GM10248 (cell line): ENCODE results near the gene NACAD.

ENCODE experiments used
- CTCF ChIA-PET: fragments of 300-600 bp; sonication (Branson Sonifier 250); formaldehyde crosslinking; extraction: SDS; loops from one replicate; lab custom pipeline; 2021; ENCODE audit warnings: antibody characterized with exemption; lab: Yijun Ruan, JAX
- POLR2A ChIA-PET: fragments of 350-650 bp; sonication (Branson Sonifier 250); formaldehyde crosslinking; extraction: SDS; loops from one replicate; lab custom pipeline; 2020; ENCODE audit warnings: antibody characterized with exemption; lab: Yijun Ruan, JAX
- DNase-seq: peaks from one replicate; pipeline ENCODE4 v3.0.0; 2012; ENCODE audit errors: extremely low spot score
- CTCF ChIP-seq: IDR thresholded peaks from 2 replicates; pipeline ENCODE4 v1.5.1; 2012; ENCODE audit warnings: mild to moderate bottlenecking, low read depth; ENCODE audit errors: extremely low read depth, missing control alignments, control extremely low read depth

Gene NACAD

DNA sequence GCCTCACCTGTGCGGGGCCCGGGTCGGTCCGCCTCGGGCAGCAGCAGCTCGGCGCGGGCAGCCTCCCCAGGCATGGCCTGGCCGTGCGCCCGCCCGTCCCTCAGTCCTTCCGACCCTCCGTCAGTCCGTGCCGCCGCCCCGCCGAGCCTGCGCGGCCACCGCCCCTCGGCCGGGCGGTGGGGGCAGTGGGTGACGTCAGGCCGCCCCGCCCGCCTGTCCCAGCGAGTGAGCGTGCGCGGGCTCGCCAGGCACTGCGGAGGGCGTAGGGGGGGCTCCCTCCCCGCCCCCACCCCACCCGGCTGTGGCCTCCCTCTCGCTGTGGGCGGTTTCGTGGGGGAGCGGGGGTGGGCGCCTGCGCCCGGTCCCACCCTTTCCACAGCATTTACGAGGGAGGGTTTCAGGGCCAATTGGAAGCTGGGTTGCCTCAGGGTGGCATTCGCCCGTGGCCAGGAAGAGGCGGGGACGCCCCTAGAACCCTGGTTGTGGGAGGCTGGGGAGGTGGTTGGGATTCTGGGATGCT, at the start of gene NACAD:
Gene NACAD, minus strand, starts transcription at position 149 of the 520 bp plus-strand sequence. Its CDS starts 75 bp downstream, at position 74.
- POLR2A ChIA-PET = interaction anchor here (0.5 kb wide), 1 partner anchor 350 kb away, joined by 3 read pairs; no protein-coding TSS in a partner anchor
- no peak for TF ChIP-seq CTCF
- DNase-seq = no peak
- CTCF ChIA-PET = interaction anchor here (1.3 kb wide), 1 partner anchor 47 kb away, joined by 3 read pairs; no protein-coding TSS in a partner anchor

DNA sequence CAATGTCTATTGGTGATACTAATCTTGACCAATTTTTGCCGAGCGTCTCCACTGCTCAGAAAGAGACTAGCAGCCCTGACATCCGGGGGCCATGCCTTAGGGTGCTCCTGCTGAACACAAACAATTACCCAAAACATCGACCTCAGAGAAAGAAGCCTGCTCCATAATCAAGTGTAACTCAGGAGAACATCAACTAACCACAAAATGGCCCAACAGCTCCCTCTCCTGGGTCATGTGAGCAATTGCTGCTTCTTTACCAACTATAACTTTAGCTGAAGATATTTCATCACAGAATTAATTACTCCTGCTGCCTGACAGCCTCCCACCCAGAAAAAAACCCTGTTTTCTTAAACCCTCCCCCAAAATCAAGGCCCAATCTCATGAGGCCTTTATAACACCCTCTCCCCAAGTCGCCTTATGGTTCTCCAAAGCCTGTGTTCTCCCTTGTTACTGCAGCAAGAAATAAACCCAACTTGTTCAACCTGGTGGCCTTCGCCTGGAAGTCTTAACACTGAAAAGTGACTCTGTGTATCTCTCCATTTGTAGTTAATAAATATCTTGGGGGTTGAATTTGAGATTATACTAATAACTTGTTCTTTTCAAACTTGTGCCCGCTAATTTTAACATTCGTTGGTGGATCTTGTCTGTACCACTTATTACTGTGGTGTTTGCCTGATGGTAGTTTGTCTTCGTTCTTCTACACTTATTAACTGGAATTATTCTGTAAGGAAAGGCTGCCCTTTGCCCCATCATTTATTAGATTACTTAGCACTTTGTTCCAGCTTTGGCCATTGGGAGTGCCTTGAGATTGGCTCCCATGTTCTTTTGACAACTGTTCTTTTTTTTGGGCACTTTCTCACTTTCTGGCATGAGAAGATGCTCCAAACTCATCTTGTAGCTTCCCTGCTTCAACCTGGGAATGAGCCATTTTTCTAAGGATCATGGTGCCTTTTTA, 47.6 kb upstream of the NACAD start:
- peak; percentile 82 for TF ChIP-seq CTCF
- DNase-seq = peak; percentile 85
- ChIA-PET POLR2A (interaction anchor here (1.2 kb wide), 1 partner anchor 24 kb away, joined by 3 read pairs; the partner anchor contains the start of gene TBRG4), CTCF (interaction anchor here (0.7 to 6.6 kb wide), 65 partner anchors 9 to 769 kb away, joined by 3 to 147 read pairs (median 4); partner anchors contain the start of genes H2AZ2, NACAD, PURB and RAMP3)

GRCh38 chr7:45133877-45134276, 45.1 kb upstream of the NACAD start:
- DNase-seq = no peak
- POLR2A ChIA-PET = no interaction called here
- CTCF ChIA-PET = interaction anchor here (5.2 to 6.6 kb wide), 2 partner anchors 162 to 277 kb away, joined by 75 to 147 read pairs; no protein-coding TSS in a partner anchor
- no peak for TF ChIP-seq CTCF

DNA sequence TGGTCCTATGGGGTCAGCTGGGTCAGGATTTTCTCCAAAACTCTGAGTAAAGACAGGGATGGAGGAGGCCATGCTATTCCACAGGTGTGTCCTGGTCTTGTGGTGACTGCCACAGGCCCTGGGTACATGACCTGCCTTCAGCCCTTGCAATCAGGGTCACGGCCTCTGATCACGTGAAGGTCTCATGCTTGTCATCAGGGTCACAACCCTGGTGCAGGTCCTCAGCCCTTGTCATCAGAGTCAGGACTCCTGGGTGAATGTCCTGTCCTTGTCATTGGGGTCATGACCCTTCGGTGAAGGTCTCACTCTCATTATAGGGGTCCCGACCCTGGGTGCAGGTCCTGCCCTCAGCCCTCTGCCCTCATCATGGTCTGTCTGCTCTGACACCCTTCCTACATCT, 44.6 kb upstream of the NACAD start:
- ChIA-PET POLR2A (no interaction called here), CTCF (interaction anchor here (5.2 to 6.6 kb wide), 2 partner anchors 161 to 276 kb away, joined by 75 to 147 read pairs; no protein-coding TSS in a partner anchor)
- no peak for DNase-seq
- no peak for TF ChIP-seq CTCF

DNA sequence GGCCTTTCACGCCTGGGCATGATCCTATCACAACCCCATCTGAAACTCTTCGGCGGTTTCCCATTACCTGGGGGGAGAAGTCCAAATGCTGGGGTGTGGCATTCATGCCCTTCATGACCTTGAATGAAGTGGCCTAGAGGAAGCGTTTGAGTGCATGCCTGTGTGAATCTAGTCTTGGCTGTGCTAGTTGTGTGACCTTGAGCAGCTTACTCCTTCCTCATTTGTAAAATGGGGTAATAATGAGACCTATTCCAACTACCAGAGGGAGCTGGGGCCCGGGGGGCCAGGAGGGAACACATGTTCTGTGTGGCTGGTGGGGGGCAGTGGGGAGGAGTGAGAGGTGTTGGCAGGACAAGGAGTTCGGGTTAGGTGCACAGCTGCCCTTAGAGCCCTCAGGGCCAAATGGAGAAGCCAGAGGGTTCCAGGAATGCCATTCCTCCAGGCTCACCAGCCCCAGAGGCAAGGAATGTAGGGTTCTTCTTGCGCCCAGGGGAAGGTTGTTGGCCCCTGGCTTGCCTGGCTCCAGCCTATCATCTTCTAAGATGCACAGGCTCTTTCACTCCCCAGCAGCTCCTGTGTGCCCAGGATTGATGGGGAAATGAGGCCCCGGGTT, 44.0 kb upstream of the NACAD start:
- no peak for TF ChIP-seq CTCF
- ChIA-PET CTCF (interaction anchor here (6.6 kb wide), 1 partner anchor 161 kb away, joined by 147 read pairs; no protein-coding TSS in a partner anchor), POLR2A (no interaction called here)
- DNase-seq = no peak

DNA sequence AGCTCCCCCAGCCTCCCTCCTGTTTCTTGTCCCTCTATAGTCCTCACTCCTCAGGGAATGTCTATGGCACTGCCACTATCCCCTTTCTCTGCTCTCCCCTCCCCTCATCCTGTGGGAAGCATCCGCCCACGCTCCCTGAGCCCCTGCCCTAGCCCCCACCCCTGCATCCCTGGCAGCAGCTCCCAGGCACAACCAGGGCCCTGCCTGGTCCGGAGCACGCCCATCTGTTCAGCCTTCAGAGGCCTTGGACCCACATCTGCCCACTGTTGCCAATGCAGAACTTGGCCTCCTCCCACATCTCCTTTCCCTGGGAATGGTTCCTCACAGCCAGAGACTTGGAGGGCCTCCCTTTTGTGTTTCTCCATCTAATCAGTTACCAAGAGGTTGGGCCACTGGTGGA, 43.1 kb upstream of the NACAD start:
- ChIA-PET CTCF (interaction anchor here (0.9 to 2.4 kb wide), 3 partner anchors 16 to 275 kb away, joined by 3 to 8 read pairs (median 3); no protein-coding TSS in a partner anchor), POLR2A (no interaction called here)
- DNase-seq = no peak
- no peak for TF ChIP-seq CTCF
